Stimulated activated CD4-positive, alpha-beta T cell treated with anti-CD3 and anti-CD28 coated beads, Interleukin-15, amount 100 ng/mL, for 48 hours (primary cell): ENCODE results near the gene ANKS1B.

Source experiments
- DNase-seq, 2 donors: peaks; one replicate each; pipeline ENCODE4 v3.0.0-alpha.2; 2020; ENCODE audit warnings: low read depth in 2 of 2

The ANKS1B gene

GRCh38 chr12:98819071-98819470 is 1165.7 kb downstream of the ANKS1B start:
- no peak for DNase-seq

GRCh38 chr12:98818239-98818638 is 1166.5 kb downstream of the ANKS1B start:
- DNase-seq: no peak

- no peak for DNase-seq
These were observed 1167.0 kb downstream of the ANKS1B start for GRCh38 chr12:98817742-98818141.

GRCh38 chr12:98816720-98817119 is 1168.0 kb downstream of the ANKS1B start:
- no peak for DNase-seq

- no peak for DNase-seq
These were observed 1170.5 kb downstream of the ANKS1B start for GRCh38 chr12:98814254-98814653.

GRCh38 chr12:98812225-98812624 is 1172.5 kb downstream of the ANKS1B start:
- no peak for DNase-seq

- DNase-seq: no peak
These were observed 1176.4 kb downstream of the ANKS1B start for GRCh38 chr12:98808243-98808875.

GRCh38 chr12:98807187-98807586 is 1177.5 kb downstream of the ANKS1B start:
- DNase-seq: no peak

GRCh38 chr12:98803468-98804209 is 1181.1 kb downstream of the ANKS1B start:
- no peak for DNase-seq

- DNase-seq: no peak
These were observed 1184.9 kb downstream of the ANKS1B start for GRCh38 chr12:98799822-98800221.

GRCh38 chr12:98799146-98799810 is 1185.5 kb downstream of the ANKS1B start:
- no peak for DNase-seq

- no peak for DNase-seq
These were observed 1187.5 kb downstream of the ANKS1B start for GRCh38 chr12:98797200-98797599.

- DNase-seq: no peak
These were observed 1188.0 kb downstream of the ANKS1B start for GRCh38 chr12:98796745-98797144.

GRCh38 chr12:98793121-98793520 is 1191.6 kb downstream of the ANKS1B start:
- DNase-seq: no peak

GRCh38 chr12:98791406-98791805 is 1193.3 kb downstream of the ANKS1B start:
- no peak for DNase-seq

GRCh38 chr12:98788396-98788795 is 1196.3 kb downstream of the ANKS1B start:
- no peak for DNase-seq

GRCh38 chr12:98786653-98787052 is 1198.1 kb downstream of the ANKS1B start:
- DNase-seq: no peak

- no peak for DNase-seq
These were observed 1201.3 kb downstream of the ANKS1B start for GRCh38 chr12:98783420-98783819.

GRCh38 chr12:98780261-98780660 is 1204.5 kb downstream of the ANKS1B start:
- no peak for DNase-seq

GRCh38 chr12:98772818-98773217 is 1211.9 kb downstream of the ANKS1B start:
- no peak for DNase-seq

- DNase-seq: no peak
These were observed 1212.7 kb downstream of the ANKS1B start for GRCh38 chr12:98771811-98772752.

- no peak for DNase-seq
These were observed 1214.5 kb downstream of the ANKS1B start for GRCh38 chr12:98770230-98770629.
